Hematopoietic multipotent progenitor cell treated with erythropoietin and hydrocortisone succinate and interleukin-3 and kit ligand, for 6 days (in vitro differentiated cells): ENCODE measurements around the gene YWHAE.
"Not testable (repeated sequence)": the region's sequence is repeated elsewhere in the genome, so short reads cannot be mapped to it uniquely, and the experiment has no call there.

Source experiments
- DNase-seq: peaks from one replicate; pipeline ENCODE4 v3.0.0-alpha.2; 2015

The YWHAE gene

DNA sequence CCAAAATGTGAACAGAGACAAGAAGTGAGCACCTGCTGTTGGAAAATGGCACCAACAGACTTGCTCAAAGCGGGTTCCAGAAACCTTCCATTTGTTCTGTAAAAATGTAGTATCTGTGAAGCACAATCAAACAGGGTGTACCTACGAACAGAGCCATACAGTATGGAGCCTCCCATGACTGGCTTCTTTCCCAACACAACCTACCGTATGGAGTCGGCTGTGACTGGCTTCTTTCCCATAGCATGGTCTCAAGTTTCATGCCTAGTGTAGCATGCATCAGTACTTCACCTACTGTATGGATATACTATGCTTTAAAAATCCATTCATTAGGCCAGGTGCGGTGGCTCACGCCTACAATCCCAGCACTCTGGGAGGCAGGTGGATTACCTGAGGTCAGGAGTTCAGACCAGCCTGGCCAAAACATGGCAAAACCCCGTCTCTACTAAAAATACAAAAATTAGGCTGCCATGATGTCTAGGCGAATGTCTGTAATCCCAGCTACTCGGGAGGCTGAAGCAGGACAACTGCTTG is 26.2 kb downstream of the YWHAE start:
- no peak for DNase-seq

DNA sequence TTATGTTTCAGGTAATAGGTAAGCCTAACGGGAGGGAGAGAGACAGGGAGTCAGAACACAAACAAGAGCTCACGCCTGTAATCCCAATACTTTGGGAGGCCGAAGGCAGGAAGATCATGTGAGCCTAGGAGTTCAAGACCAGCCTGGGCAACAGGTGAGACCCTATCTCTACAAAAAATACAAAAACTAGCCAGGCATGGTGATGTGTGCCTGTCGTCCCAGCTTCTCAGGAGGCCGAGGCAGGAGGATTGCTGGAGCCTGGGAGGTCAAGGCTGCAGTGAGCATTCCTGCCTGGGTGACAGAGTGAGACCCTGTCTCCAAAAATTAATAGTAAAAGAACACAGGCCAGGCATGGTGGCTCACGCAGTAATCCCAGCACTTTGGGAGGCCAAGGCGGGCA is 27.4 kb downstream of the YWHAE start:
- DNase-seq: no peak

DNA sequence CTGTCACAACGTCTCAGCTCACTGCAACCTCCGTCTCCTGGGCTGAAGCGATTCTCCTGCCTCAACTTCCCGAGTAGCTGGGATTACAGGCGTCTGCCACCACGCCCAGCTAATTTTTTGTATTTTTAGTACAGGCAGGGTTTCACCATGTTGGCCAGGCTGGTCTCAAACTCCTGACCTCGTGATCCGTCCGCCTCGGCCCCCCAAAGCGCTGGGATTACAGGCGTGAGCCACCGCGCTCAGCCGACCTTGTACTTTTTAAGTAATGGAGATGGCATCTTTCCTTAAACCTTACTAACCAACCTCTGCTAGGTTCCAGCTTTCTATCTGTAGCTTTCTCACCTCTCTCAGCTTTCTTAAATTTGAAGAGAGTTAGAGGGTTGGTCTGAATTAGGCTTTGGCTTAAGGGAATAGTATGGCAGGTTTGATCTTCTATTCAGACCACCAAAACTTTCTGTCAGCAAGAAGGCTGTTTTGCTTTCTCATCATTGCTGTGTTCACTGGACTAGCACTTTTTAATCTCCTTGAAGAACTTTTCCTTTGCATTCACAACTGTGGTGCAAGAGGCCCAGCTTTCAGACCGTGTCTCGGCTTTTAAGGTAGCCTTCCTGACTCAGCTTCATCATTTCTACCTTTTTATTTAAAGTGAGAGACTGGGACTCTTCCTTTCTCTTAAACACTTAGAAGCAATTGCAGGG is 28.0 kb downstream of the YWHAE start:
- DNase-seq: no peak

DNA sequence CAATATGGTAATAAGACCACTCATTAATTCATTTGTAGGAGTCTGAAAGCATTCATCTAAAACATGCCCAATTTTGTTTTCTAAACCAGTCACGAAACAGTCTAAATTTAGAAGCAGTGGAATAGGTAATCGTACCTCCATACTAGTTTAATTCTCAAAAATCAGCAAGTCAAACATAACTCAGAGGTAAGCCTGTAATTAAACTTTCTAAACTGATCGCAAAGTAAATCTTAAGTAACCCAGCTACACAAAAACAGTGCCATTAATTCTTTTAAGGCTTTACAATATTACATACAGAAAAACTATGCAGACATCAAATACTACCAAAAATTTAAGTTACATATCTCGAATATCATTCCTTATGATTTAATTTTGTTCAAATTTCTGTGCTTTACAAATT is 31.4 kb downstream of the YWHAE start:
- no peak for DNase-seq

- DNase-seq: no peak
Observed at GRCh38 chr17:1367351-1367745, 32.7 kb downstream of the YWHAE start.

GRCh38 chr17:1366234-1366633 is 33.8 kb downstream of the YWHAE start:
- DNase-seq: no peak

- DNase-seq: peak; percentile 93
Observed at GRCh38 chr17:1365445-1366039, 34.5 kb downstream of the YWHAE start.

- DNase-seq: peak; percentile 69
Observed at GRCh38 chr17:1362964-1363363, 37.1 kb downstream of the YWHAE start.

DNA sequence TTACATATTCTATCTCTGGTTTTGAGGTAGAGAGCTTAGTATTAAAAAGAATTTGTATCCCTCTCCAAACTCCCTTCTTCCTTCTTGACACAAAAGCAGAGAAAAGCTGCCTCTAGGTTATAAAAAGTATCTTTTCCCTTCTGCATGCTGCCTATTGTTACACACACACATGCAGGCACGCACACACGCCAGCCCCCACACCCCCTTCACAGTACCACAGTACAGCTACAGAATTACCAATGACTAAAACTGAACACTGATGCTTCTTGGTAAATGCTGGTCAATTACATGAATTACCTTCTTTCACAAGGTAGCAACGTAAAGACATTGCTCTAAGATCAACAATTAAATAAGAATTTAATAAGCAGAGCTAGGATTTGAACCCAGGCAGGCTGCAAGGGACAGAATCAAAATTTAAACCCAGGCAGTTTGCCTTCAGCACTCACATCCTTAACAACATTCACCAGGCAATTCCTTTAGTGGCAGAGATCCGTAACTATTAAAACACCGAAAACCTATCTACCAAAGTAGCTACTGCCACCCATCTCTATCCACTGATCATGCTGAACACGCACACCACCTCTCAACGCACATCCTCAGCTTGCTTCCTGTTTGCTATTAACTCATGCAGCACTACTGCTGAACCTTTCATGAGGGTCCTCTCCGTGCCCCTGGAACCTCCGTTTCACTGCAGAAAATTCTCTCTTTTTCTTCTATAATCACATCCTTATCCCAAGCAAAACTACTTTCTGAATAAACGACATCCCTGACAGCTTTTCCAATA is 37.8 kb downstream of the YWHAE start:
- DNase-seq: peak; percentile 37

DNA sequence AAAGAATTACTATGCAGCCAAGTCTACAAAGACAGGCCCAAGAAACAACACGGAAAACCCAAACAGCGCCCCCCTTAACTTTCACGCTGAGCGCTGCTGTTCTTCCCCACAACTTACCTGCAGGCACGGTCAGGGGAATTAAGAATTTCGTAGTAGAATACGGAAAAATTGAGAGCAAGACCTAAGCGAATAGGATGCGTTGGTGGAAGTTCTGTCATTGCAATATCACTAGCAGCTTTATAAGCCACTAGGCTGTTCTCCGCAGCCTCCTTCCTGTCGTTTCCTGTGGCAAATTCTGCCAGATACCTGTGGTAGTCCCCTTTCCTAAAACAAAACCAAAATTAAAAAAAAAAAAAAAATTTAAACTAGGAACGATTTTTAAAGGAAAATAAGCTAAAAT is 39.0 kb downstream of the YWHAE start:
- no peak for DNase-seq

- peak; percentile 45 for DNase-seq
Observed at GRCh38 chr17:1360315-1360714, 39.7 kb downstream of the YWHAE start.

DNA sequence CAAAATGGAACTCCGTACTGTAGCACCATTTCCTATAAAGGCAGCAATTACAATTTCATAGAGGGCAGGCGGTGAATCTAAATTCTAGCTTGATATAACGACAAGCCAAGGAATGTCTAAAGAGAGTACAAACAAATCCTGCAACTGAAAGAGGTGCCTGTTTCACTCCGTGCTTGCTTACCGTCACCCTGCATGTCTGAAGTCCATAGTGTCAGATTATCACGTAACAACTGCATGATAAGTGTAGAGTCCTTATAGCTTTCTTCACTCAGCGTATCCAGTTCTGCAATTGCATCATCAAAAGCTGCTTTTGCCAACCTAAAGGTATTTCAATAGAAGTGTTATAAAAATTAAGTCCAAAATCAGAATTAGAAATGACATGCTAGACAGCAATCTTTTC is 46.0 kb downstream of the YWHAE start:
- no peak for DNase-seq

- not testable (repeated sequence) for DNase-seq
Observed at GRCh38 chr17:1352530-1352929, 47.5 kb downstream of the YWHAE start.

- no peak for DNase-seq
Observed at GRCh38 chr17:1351971-1352370, 48.1 kb downstream of the YWHAE start.

GRCh38 chr17:1351275-1351674 is 48.7 kb downstream of the YWHAE start:
- no peak for DNase-seq

DNA sequence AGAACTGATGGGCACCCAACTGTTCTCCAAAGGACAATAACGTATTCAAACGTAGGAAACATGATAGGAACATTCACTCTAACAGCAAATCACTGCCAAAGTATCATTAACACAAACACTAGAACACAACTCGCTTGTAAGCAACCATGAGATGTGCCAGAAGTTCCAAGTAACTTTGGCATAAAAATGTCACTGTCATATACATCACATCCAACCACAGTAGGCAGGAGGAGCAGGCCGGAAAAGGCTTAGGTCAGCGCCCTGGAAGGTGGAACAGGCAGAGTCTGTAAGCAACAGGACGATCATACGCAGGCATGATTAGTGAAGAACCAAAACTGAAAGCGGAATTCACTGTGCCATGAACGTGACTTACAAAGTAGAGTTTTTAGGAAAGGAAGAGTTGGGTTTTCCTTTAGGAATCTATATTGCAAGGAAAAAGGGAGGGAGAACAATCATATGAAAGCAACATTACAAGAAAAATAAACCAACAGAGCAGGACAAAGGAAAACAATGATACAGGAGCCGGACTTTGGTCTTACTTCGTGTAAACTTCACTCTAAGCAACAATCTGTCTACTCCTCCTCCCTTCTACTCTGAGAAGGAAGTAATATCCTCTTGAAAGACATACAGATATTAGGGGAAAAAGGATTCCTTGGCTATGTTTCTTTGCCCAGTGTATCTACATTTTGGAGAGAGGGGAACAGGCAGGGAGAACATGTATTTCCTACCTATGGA is 52.3 kb downstream of the YWHAE start:
- no peak for DNase-seq

DNA sequence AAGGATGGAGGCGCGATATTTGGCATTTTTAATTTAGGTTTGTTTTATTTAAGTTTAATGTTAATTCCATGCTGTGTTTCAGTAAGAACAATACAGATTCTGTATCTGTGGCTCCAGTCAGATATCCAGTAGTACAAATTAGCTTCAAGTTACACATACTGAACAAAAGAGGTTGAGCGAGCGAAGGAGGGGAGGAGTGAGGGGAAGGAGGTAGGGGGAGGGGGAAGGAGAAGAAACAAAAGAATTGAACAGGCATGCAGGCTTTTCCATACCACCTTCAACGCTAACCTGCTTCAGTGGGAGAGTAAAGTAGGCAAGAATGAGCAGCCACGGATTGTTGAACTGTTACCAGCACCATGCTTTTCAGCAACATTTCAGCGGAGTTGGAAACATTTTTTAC is 55.5 kb downstream of the YWHAE start:
- DNase-seq: no peak

DNA sequence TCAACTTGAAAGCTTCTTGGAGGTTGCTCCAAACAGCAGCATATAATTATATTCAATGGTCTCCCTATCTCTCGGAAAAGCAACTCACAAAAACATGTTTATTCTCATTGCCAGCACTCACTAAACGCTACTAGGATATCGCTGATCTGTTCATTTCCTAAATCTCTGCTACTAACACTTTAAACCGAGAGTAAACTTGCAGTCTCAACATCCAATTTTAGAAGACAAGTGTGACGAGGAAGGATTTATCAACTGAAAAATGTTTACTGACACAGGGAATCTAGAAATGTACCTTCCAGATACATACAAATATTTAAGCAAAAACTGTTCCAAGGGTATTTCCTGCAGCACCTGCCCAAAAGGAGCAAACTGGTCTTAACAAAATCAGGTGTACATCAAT is 56.5 kb downstream of the YWHAE start:
- DNase-seq: no peak

DNA sequence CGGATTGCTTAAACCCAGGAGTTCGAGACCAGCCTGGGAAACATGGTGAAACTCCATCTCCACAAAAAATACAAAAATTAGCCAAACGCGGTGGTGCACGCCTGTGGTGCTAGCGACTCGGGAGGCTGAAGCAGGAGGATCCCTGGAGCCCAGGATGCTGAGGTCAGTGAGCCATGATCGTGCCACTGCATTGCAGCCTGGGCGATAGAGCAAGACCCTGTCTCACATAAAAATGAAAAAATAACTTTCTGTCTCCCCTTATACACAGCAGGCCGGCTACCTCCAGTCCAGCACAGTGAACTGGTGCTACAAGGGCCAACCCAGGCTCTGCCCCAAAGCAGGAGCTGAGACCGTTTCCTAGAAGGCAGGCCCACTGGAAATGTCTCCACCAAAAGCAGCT is 59.7 kb downstream of the YWHAE start:
- no peak for DNase-seq

- DNase-seq: peak; percentile 28
Observed at GRCh38 chr17:1331708-1332107, 68.3 kb downstream of the YWHAE start.

DNA sequence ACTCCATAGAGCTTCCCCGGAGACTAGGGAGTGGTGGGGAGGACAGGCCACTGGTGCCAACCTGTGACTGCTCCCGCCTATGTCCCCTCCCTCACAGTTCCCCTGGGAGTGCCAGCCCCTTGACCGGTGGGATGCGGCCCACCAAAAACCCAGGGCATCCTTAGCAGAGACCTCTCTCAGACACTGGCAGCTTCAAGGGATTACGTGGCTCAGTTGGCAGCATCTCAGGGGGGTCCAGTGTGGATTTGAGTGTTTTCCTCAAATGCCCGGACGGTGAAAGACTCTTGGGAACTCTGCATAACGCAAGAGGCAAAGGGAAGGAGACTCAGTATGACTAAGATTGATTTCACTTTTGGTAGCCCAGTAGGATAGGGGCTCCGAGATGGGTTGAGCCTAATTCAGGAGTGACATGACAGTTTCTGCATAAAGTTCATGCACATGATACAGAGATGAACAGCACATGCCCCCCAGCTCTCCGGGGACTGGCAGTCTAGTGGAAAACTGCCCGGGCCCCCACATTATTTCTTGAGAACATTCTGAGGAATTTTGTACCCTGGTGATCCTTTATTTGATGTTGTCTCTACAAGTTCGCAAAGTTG is 70.2 kb downstream of the YWHAE start:
- no peak for DNase-seq

DNA sequence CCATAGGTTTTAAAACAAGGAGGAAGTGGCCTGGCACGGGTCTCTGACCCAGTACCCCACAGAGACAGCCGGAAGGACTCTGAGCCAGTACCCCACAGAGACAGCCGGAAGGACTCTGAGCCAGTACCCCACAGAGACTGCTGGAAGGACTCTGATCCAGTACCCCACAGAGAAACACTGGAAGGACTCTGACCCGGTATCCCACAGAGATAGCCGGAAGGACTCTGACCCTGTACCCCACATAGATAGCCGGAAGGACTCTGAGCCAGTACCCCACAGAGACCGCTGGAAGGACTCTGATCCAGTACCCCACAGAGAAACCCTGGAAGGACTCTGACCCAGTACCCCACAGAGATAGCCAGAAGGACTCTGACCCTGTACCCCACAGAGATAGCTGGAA is 71.6 kb downstream of the YWHAE start:
- DNase-seq: no peak

- DNase-seq: no peak
Observed at GRCh38 chr17:1325766-1326165, 74.3 kb downstream of the YWHAE start.
